Endothelial cell of hepatic sinusoid (primary cell): ENCODE data around the gene ULBP2.

ENCODE experiments used
- in situ Hi-C: cut with HindIII; loops from 2 replicates; pipeline ENCODE4 v1.10.0; 2017; ENCODE audit warnings: low sequenced_read_pairs

Gene ULBP2, protein sequence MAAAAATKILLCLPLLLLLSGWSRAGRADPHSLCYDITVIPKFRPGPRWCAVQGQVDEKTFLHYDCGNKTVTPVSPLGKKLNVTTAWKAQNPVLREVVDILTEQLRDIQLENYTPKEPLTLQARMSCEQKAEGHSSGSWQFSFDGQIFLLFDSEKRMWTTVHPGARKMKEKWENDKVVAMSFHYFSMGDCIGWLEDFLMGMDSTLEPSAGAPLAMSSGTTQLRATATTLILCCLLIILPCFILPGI

DNA sequence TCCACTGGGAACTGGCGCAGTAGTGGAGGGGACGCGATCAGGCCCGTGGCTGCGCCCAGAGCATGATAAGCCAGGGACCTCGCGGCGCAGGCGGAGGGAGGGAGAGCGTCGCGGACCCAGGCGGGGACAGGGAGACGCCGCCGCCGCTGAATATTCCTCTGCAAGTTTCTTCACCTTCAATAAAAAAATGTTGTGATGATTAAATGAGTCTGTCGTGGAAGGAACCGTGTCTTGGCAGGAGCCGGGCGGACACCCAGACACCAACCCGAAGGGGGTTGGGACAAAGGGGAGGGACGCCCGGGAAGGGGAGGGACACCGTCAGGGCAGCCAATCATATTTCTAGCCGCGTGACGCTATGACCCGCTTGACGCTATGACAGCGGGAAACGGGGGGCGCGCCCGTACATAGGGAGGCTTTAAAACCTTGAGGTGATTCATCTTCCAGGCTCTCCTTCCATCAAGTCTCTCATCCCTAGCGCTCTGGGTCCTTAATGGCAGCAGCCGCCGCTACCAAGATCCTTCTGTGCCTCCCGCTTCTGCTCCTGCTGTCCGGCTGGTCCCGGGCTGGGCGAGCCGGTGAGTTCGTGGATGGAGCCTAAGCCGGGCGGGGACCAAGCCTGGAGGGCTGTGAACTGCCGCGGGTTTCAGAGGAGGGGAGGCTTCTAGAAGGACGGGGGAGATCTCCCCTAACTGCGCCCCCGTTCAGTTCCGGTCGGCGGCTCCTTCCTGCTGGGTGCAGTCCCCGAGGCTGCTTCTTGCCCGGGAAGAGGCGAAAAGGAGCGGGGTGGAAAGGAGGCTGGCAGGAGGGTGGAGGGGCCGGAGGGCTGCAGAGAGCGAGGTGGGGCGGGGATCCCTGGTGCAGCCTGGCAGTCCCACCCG is at the start of gene ULBP2:
ULBP2 (plus strand) TSS at position 432 of the 878 bp plus-strand sequence; CDS start at position 491, 59 bp downstream.
- in situ Hi-C loops = no loop called here

DNA sequence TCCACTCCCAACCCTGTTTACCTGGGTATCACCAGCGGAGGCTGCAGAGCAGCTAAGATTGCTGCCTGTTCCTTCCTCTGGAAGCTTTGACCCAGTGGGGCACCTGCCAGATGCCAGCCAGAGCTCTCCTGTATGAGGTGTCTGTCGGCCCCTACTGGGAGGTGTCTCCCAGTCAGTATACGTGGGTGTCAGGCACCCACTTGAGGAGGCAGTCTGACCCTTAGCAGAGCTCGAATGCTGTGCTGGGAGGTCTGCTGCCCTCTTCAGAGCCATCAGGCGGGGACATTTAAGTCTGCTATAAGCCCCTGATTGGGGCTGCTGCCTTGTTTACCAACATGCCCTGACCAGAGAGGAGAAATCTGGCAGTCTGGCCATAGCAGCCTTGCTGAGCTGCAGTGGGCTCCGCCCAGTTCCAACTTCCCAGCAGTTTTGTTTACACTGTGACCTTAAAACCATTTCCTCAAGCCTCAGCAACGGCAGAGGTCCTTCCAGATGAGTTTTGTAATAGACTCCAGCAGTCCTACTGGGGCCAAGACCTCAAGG is 46.7 kb upstream of the ULBP2 start:
- in situ Hi-C loops = no loop called here

DNA sequence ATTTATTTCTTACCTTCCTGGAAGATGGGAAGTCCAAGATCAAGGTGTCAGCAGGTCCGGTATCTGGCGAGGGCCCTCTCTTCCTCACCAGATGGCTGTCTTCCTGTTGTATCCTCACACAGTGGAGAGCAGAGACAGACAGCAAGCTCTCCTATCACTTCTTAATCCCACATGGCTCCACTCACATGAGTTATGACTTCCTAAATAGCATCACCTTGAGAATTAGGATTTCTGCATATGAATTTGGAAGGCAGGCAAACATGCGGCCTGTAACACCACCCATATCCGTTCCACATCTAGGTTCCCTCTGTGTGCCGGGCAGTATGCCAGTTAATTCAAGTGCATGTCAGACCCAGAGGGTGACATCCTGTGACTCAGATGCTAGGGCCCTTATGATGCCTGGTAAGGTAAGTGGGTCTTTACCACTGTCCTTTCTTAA is 46.0 kb upstream of the ULBP2 start:
- in situ Hi-C loops = no loop called here

DNA sequence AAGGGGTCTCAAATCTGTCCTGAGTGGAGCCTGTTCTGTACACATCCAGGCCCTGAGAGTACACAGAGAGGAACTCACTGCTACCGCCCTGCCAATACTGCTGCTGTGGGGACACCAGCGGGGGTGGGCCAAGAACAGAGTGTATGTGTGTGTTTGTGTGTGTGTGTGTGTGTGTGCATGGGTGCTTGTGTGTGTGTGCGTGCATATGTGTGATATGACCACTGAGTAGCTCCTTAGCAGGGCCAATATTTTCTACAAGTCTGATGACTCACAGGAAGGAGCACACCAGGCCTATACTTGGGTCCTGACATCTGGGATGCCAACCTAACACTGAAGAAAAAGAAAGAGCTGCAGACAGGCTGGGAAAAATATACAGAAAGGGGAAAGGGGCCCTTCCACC is 45.3 kb upstream of the ULBP2 start:
- in situ Hi-C loops = no loop called here

DNA sequence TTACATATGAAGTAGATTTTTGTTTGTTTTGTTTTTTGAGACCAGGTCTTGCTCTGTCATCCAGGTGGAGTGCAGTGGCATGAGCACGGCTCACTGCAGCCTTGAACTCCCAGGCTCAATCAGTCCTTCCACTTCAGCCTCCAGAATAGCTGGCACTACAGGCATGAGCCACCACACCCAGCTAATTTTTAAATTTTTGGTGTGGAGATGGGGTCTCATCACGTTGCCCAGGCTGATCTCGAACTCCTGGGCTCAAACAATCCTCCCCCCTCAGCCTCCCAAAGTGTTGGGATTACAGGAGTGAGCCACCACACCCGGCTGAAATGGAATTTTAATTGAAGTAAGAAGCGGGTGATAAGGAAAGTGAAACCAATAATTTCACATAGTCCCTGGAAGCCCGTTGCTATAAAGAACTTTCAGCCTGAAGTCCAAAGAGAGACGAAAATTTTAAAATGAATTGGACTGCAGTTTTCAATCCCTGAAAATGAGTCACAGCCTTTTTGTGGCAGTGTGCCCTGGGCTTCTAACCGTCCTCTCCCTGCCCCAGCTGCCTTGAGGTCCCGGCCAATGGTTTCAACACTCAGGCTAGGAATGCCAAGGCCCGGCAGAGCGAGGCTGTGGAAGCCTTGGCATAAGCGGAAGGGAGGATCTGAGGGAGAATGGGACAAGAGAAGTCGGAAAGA is 44.7 kb upstream of the ULBP2 start:
- in situ Hi-C loops = no loop called here

DNA sequence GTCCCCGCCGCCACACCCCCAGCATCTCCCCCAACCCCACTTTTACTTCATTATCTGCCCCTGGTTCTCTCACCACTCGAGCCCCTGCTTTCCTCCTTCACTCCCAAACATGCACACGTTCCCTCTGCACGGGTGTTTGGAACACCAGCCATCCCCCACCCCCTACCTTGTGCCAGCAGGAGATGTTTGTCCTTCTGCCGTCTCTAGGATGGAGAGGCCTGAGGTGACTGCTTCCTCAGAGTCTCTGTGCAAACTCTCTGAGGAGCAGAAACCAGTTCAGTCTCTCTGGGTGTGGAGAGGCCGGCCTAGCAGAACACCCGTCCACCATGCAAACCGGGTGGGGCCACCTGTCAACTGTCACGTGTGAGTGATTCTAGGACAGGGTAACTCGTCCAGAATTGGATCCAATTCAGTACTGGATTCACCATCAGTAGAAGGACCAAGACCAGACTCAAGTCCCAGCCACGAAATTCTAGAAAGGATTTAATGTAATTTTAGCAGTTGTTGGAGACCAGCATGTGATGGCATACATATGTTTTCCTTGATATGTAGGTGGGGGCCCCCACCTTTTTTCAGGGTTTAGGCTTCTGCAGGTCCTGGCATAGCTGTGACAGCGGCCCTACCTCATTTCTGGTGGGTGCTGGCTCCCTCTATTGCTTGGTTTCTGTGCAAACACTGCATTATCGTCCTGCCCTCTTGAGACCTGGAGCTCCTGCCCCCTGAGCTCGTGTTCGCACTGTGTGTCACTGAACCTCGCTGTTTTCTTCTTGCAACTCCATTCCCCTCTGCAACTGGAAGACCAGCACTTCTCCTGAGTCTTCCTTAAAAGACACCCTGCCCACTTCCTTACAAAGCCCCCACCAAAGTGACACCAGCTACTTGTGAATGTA is 43.7 kb upstream of the ULBP2 start, which contains the start of gene RAET1E:
RAET1E (minus strand) TSS at position 259 of the 890 bp plus-strand sequence. CDS start 7,212 bp downstream, outside the sequence.
- in situ Hi-C loops = no loop called here

DNA sequence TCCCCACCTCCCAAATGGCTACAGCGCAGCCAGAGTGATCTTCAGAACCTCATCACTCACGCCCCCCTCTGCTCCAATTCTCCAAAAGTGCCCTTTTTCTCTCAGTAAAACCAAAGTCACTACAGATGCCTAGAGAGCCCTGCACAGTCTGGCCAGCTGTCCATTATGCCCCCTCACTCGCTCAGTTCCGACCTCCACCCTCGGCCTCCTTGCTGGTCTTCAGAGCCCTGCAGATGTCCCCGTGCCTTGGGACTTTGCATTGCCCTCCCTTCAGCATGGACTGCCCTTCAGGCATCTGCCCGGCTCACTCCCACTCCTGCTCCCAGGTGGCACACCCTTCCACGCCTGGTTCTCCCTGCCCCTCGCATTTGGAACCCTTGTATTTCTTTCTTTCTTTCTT is 42.8 kb upstream of the ULBP2 start:
- in situ Hi-C loops = no loop called here

DNA sequence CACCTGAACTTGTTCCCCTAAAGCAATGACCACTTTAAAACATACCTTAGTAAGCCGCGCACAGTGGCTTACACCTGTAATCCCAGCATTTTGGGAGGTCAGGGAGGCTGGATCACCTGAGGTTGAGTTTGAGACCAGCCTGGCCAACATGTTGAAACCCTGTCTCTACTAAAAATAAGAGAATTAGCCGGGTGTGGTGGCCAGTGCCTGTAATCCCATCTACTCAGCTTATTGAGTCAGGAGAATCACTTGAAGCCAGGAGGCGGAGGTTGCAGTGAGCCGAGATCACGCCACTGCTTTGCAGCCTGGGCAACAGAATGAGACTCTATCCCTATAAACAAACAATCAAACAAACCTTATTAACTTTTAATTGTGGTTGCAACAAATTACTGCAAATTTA is 42.3 kb upstream of the ULBP2 start:
- in situ Hi-C loops = no loop called here

DNA sequence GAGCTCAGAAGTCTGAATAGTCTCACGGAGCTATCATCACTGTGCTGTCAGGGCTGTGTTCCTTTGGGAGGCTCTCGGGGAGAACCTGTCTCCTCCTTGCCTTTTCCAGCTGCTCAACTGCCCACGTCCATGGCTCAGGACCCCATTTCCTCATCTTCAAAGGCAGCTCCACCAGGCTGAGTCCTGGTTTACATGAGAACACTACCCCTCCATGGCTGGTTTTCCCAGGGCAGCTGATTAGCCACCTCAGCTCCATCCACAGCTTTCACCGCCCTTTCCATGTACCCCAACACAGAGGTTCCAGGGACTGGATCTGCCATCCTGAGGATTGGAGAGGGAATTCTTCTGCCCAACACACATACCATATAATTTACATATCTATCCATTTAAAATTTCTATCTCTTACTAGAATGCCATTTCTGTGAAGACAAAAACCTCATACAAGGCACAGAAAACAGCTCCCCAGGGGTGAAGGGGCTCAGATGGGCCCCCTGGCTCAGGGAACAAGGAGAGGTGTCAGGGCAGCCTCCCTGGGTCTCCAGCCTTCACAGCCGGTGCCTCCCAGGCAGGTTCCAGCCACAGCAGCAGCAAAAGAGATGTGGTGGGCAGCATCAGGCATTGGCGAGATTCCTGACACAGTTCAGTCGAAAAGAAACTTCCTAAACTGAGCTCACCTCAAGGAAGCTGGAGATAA is 41.7 kb upstream of the ULBP2 start:
- in situ Hi-C loops = loop anchor here (10.0 kb wide), 1 partner anchor 175 kb away; no protein-coding TSS in a partner anchor

DNA sequence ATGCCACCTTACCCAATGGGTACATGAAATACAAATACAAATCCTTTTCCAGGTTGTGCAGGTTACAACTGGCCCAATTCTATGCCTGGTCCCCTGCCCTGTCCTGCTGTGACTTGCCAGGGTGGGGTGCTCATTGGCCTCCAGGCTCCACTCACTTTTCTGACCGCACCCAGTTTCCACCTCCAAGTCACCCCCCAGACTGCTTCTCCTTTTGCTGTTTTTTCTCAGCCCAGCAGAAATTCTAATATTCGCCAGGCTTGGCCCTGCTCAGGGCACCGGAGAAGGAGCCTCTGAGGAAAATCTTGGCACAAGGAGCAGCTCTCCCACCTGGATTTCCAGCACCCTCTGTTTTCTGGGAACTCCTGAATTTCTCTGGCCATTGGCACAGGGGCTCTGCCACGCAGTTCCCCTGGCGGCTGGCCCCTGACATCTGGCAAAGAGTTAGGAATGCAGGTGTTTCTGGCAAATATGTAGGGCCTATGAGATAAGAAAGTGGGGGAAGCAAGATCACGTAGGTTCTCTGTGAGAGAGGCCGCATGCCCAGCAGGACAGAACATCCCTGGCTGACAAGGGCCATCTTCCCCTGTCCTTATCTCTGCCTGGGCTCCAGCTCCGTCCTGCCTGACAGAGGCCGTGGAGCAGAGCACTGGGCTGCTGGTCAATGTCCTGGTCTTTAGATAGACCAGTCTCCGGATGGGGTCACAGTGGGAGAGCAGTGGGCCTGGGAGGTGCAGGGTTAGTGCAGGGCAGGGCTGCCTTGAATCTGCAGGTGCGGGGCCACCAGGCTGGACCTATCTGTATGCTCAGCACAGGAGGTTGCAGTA is 41.0 kb upstream of the ULBP2 start:
- in situ Hi-C loops = loop anchor here (10.0 kb wide), 1 partner anchor 176 kb away; no protein-coding TSS in a partner anchor

DNA sequence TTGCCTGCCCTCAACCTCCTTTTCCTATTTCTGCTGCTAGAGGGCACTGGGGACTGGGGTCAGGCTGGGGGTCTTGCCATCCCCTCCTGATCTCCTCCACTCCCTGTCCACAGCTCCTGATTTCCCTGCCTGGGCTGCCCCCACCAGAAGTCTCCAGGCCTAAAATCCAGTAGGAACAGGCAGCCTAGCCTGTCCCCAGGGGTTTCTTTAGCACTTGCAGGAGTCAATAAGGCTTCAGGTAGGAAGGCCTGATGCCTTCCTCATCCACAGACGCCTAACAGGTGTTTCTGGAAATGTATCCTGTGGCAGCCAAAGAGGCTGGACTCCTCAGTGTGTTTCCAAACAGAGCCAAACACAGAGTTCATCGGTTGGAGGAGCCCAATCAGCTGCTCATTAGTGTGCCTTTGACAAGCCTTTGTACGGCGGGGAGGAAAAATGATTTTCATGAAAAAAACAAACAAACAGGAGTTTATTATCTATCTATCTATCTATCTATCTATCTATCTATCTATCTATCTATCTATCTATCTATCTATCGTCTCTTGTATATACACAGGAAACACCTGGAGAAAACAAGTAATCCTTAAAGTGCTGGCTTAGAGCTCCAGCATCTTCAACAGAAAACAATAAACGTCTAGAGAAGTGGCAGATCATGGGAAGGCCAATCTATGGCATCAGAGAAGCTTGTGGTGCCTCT is 40.2 kb upstream of the ULBP2 start:
- in situ Hi-C loops = loop anchor here (10.0 kb wide), 1 partner anchor 177 kb away; no protein-coding TSS in a partner anchor

DNA sequence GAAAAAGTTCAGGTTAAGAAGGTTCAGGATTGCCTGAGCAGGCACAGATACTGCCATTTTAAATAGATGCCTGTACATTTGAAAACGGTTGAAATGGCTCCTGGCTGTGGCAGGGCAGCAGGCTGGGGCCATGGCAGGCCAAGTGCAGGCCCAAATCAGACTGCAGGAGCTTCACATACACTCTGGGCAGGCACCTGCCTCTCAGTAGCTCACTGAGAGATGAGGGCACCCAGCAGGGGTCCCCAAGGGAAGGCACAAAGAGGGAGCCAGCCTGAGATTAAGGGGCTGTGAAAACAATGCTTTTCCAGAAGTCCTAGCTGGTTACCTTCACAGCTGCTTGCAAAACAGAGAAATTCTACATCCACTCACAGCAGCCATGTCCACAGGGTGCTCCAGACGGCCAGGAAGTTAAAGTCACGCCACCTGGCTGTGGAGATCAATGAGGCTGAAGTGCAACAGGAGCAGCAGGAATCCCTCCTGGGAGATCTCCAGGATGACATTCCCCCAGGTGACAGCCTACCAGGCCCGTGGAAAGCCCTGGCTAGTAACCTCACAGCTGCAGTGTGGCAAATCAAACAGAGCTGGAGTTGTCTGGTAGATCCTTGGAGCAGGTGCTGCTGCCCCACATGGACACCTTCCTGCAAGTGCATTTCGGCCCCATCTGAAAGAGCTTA is 37.7 kb upstream of the ULBP2 start:
- in situ Hi-C loops = loop anchor here (10.0 kb wide), 1 partner anchor 179 kb away; no protein-coding TSS in a partner anchor

DNA sequence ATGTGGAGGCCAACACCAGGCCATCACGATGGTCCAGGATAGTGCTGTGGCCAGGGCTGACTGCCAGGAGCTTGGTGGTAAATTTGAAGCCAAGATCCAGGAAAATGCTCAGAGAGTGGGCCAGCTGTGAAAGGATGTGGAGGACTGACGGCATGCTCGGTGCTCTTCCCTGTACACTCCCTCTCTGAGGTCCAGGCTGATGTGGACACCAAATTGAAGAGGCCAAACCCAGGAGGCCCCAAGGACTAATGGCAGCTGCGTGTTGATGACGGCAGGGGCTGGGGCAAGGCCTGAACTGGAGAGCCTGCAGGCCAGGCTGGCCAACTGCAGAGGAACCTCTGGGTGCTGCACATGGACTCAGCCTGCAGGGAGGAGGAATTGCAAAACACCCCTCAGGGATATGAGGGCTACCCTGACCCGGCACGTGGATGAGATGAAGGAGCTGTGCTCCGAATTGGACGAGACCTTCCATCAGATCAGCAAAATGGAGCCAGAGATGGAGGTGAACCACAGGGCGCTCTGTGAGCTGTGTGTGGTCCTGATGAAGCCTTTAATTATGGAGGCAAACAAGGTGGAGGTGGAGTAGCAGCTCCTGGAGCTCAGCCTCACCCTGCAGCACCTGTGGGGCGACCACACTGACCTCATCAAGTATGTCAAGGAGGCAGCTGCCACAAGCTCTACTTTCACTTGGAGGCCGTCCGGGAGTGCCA is 37.0 kb upstream of the ULBP2 start:
- in situ Hi-C loops = loop anchor here (10.0 kb wide), 1 partner anchor 180 kb away; no protein-coding TSS in a partner anchor

DNA sequence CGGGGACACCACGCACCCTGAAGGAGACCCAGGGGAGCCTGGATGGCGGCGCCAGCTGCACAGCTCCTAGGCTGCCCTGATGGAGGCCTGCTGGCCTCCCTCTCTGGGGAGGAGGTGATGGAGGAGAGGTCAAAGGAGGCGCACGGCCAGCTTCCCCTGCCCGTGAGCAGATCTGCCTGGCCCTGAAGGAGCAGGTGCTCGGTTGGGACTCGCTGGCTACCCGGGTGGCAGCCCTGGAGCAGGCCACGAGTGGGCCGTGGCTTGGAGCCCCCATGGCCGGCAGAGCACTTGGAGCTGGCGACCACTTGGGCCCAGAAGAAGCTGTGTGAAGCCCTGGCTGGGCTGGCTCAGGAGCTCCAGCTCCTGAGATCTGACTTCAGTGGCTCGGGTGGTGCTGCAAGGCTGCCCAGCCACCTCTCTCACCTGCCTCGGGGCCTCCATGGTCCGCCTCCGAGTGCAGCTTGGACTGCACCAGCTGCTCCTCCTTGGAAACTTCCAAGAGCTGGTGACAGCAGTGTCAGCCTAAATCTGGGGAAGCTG is 36.4 kb upstream of the ULBP2 start:
- in situ Hi-C loops = loop anchor here (10.0 kb wide), 1 partner anchor 181 kb away; no protein-coding TSS in a partner anchor

DNA sequence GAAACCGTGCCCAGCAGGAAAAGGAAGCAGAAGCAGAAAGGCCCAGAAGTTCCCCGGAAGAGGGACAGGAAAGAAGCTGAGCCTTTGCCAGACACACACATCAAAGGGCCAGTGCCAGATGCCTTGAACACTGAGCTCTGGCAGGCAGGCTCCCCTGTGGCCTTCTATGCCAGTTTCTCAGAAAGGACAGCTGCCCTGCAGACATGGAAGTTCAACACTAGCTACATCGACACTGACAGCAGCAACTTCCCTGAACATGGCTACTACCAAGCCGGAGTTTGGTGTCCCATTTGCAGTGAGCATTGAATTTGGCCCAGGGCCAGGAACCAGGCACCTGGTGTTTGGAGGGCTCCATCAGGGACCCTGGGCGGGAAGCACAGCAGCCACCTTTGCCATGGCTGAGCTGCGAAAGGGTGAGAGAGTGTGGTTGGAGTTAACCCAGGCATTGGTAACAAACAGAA is 35.9 kb upstream of the ULBP2 start:
- in situ Hi-C loops = loop anchor here (10.0 kb wide), 1 partner anchor 181 kb away; no protein-coding TSS in a partner anchor

DNA sequence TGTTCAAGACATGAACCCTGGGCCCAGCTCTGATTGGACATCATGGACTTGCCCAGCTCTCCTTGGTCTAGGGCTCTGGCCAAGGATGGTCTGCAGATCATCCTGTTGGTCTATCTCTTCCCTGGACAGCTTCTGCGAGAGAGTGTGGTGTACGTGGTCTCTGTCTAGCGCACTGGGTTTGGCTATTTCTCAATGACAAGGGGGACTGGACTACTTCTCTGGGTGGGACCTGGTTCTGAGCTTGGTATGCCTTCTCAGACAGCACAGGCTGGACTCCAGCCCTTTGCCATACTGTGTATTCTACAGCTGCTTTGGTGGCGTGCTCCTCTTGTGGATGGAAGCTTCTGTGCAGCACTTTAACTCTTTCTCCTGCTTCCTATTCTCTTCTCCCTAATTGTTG is 35.4 kb upstream of the ULBP2 start:
- in situ Hi-C loops = loop anchor here (10.0 kb wide), 1 partner anchor 182 kb away; no protein-coding TSS in a partner anchor
